RWPE2 (cell line): ENCODE results near the gene TULP4.
A peak's percentile ranks its signal among the peaks of the same experiment; 100 is the strongest.

ENCODE experiments used
- ATAC-seq: fragments of 200-7000 bp; cut with Tn5 transposase; 3 replicates; pipeline ENCODE4 v1.9.1; 2021; ENCODE audit warnings: low read depth
- DNase-seq: peaks from one replicate; pipeline ENCODE4 v3.0.0-alpha.2; 2020; ENCODE audit warnings: low spot score
- H3K27ac ChIP-seq: fragments of 450-650 bp; 2 replicates; pipeline ENCODE4 v1.5.1; 2017; ENCODE audit warnings: mild to moderate bottlenecking; ENCODE audit not compliant: poor library complexity, severe bottlenecking
- H3K27me3 ChIP-seq: fragments of 250-450 bp; sonication (Bioruptor Pico); 2 replicates; pipeline ENCODE4 v1.5.1; 2021; ENCODE audit warnings: mild to moderate bottlenecking, moderate library complexity; ENCODE audit not compliant: insufficient read depth, poor library complexity, severe bottlenecking
- H3K36me3 ChIP-seq: fragments of 250-450 bp; sonication (Bioruptor Pico); 2 replicates; pipeline ENCODE4 v1.5.1; 2020; ENCODE audit warnings: low read depth, mild to moderate bottlenecking, moderate library complexity
- H3K4me1 ChIP-seq: fragments of 250-450 bp; sonication (Bioruptor Pico); 2 replicates; pipeline ENCODE4 v1.5.1; 2021; ENCODE audit warnings: mild to moderate bottlenecking, moderate library complexity; ENCODE audit not compliant: insufficient read depth, poor library complexity, severe bottlenecking
- H3K4me3 ChIP-seq: fragments of 250-450 bp; sonication (Bioruptor Pico); 2 replicates; pipeline ENCODE4 v1.5.1; 2021; ENCODE audit warnings: mild to moderate bottlenecking, moderate library complexity; ENCODE audit not compliant: severe bottlenecking
- H3K9me3 ChIP-seq: fragments of 250-450 bp; sonication (Bioruptor Pico); 2 replicates; pipeline ENCODE4 v1.5.1; 2021; ENCODE audit warnings: mild to moderate bottlenecking, moderate library complexity; ENCODE audit not compliant: severe bottlenecking
- TF ChIP-seq, protein P1 (sequence below): fragments of 450-650 bp; IDR thresholded peaks from one replicate; pipeline ENCODE4 v1.5.1; 2017; ENCODE audit warnings: mild to moderate bottlenecking, moderate library complexity; ENCODE audit not compliant: poor library complexity, severe bottlenecking

TULP4 gene

DNA sequence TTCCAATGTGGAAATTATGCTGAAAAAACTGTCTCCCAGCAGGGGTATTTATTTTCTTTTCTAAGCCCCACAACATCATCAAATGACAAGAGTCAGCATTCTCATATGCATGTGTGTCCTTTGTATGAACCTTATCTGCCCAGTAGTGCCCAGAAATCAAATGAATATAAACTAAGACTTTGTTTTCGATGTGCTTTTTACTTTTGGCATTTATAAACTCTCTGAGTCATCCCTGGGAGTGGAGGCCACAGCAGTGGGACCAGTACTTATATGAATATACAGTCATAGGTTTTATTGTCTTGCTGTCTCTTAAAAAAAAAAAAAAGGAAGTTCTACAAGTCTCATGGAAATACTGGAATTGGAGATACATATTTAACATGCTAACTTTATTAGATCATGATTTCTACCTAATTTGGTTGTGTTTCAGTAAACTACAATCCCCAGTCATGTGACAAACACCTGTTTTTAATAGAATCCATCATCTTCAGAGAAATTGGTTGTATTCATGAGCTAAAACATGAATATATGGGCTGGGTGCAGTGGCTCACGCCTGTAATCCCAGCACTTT lies 148.4 kb downstream of the TULP4 start:
- no peak overlapping the region for H3K4me3 ChIP-seq
- TF ChIP-seq, protein P1, sequence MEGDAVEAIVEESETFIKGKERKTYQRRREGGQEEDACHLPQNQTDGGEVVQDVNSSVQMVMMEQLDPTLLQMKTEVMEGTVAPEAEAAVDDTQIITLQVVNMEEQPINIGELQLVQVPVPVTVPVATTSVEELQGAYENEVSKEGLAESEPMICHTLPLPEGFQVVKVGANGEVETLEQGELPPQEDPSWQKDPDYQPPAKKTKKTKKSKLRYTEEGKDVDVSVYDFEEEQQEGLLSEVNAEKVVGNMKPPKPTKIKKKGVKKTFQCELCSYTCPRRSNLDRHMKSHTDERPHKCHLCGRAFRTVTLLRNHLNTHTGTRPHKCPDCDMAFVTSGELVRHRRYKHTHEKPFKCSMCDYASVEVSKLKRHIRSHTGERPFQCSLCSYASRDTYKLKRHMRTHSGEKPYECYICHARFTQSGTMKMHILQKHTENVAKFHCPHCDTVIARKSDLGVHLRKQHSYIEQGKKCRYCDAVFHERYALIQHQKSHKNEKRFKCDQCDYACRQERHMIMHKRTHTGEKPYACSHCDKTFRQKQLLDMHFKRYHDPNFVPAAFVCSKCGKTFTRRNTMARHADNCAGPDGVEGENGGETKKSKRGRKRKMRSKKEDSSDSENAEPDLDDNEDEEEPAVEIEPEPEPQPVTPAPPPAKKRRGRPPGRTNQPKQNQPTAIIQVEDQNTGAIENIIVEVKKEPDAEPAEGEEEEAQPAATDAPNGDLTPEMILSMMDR: no peak
- H3K36me3 ChIP-seq: peaks cover 24% of the 10 kb centered on the region
- ATAC-seq: peak; percentile 78
- H3K27me3 ChIP-seq: no peaks in the 10 kb centered on the region
- DNase-seq: no peak
- no peaks in the 10 kb centered on the region for H3K9me3 ChIP-seq
- peak overlapping the region; percentile 16 for H3K27ac ChIP-seq
- peaks cover 16% of the 10 kb centered on the region for H3K4me1 ChIP-seq

DNA sequence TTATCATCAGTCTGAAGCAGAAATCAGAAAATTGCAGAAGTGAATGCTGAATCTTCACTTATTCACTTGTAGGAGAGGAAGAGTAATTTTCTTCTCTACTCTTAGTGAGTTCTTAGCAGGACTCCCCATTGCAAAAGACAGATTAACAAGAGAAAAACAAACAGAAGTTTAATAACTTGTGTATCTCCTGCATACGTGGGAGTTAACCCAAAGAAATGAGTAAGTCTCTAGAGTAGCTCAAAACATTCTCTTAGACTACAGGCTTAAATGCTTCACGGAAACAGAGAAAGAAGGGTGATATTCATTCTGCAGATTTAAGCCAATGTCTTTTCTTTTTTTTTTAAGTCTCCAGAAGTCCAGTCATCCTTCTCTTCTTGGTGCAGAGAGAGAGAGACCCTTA lies 149.7 kb downstream of the TULP4 start:
- H3K27ac ChIP-seq: no peak overlapping the region
- H3K9me3 ChIP-seq: no peaks in the 10 kb centered on the region
- peaks cover 24% of the 10 kb centered on the region for H3K36me3 ChIP-seq
- no peaks in the 10 kb centered on the region for H3K27me3 ChIP-seq
- H3K4me3 ChIP-seq: no peak overlapping the region
- H3K4me1 ChIP-seq: peaks cover 16% of the 10 kb centered on the region
- ATAC-seq (no peak), DNase-seq (no peak)
- TF ChIP-seq, protein P1: no peak

DNA sequence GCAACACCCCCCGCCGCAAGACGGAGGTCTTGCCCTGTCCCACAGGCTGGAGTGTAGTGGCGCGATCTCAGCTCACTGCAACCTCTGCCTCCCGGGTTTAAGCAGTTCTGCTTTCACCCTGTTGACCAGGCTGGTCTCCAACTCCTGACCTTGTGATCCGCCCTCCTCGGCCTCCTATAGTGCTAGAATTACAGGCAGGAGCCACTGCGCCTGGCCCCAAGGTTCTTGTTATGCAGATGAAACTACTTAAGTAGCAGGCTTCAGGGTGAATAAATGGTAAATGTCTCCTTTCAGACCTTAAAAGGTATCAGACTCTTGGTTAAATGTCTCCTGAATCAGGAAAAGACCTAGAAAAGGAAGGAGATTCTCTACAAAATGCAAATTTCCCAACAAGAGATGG lies 152.2 kb downstream of the TULP4 start:
- no peaks in the 10 kb centered on the region for H3K9me3 ChIP-seq
- no peaks in the 10 kb centered on the region for H3K27me3 ChIP-seq
- H3K27ac ChIP-seq: no peak overlapping the region
- peaks cover 10% of the 10 kb centered on the region for H3K4me1 ChIP-seq
- peaks cover 24% of the 10 kb centered on the region for H3K36me3 ChIP-seq
- DNase-seq (no peak), ATAC-seq (no peak)
- TF ChIP-seq, protein P1: no peak
- H3K4me3 ChIP-seq: no peak overlapping the region

DNA sequence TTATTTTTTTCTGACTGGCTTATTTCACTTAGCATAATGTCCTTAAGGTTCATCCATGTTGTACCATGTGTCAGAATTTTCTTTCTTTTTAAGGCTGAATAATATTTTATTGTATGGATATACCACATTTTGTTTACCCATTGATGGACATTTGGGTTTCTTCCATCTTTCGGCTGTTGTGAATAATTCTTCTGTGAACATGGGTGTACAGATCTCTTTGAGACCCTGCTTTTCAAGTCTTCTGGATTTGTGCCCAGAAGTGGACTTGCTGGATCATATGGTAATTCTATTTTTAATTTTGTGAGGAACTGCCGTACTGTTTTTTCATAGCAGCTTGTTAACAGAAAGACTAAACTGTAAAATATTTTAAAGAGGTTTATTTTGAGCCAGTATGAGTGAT lies 153.0 kb downstream of the TULP4 start:
- ATAC-seq: no peak
- no peak overlapping the region for H3K27ac ChIP-seq
- H3K27me3 ChIP-seq: no peaks in the 10 kb centered on the region
- H3K4me3 ChIP-seq: no peak overlapping the region
- H3K36me3 ChIP-seq: peaks cover 24% of the 10 kb centered on the region
- peaks cover 8% of the 10 kb centered on the region for H3K4me1 ChIP-seq
- no peak for DNase-seq
- H3K9me3 ChIP-seq: no peaks in the 10 kb centered on the region
- TF ChIP-seq, protein P1: no peak

DNA sequence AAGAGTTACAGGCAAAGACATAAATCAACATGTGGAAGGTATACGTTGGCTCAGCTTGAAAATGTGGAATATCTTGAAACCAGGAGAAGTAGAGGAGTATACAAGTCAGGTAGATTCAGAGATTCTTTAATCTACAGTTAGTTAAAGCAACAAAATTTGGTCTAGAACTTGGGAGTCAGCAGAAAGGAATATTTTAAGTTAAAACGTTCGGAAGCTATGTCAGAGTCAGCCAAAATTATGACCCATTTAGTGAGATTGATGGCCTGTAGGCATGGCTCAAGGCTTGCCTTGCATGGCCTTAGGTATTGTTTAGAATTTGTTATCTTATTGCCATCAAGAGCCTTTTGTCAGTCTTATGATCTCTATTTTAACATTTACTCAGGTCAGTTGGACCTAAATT lies 153.5 kb downstream of the TULP4 start:
- no peaks in the 10 kb centered on the region for H3K9me3 ChIP-seq
- no peak for DNase-seq
- TF ChIP-seq, protein P1: no peak

More for the DNA sequence above, 153.5 kb downstream of the TULP4 start:
- no peak for ATAC-seq
- Histone ChIP-seq H3K4me1 (peaks cover 3% of the 10 kb centered on the region), H3K27me3 (no peaks in the 10 kb centered on the region), H3K36me3 (peaks cover 24% of the 10 kb centered on the region), H3K4me3 (no peak overlapping the region), H3K27ac (no peak overlapping the region)
